NCI-H345 treated with DMSO at 0.1 percent for 48 hours (cell line): ENCODE measurements around the gene HCFC2.
"Not testable (repeated sequence)": the region's sequence is repeated elsewhere in the genome, so short reads cannot be mapped to it uniquely, and the experiment has no call there.

Source experiments
- DNase-seq: peaks from one replicate; lab custom pipeline; 2025; ENCODE audit not compliant: unreplicated experiment; lab: John Stamatoyannopoulos, UW

HCFC2 gene

DNA sequence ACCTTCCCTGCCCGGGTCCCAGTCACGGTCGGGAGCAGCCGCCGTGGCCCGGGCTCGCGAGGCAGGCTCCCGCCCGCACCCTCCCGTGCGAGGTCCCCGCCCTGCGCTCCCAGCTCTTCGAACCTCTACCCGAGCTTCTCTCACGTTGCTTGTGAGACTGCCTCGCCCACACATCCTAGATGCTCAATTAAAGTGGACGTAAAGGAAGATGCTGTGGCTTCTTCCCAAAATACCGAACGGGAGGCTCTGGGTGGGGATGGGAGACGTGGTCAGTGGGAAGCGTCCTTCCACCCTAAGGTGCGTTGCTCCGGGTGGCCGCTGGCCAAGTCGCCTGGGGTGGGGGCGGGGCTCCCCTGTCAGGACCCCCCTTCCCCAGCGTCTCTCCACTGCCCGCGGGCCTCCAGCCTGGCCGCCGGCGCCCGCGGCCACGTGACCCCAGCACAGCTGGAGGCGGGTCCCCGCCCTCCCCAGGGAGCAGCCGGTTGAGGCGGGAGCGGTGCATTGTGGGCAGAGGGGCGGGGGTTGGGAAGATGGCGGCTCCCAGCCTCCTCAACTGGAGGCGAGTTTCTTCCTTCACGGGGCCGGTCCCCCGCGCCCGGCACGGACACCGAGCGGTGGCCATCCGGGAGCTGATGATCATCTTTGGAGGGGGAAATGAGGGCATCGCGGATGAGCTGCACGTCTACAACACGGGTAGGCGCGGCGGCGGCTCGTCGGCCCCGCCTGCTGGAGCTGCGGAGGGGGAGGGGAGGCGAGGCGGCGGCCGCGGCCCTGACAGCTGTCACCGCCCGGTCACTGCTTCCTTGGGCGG lies at the start of gene HCFC2:
TSS of gene HCFC2 (plus strand) at position 501 of the 811 bp plus-strand sequence. CDS start at position 531, 30 bp downstream.
- peak; percentile 66 for DNase-seq

DNA sequence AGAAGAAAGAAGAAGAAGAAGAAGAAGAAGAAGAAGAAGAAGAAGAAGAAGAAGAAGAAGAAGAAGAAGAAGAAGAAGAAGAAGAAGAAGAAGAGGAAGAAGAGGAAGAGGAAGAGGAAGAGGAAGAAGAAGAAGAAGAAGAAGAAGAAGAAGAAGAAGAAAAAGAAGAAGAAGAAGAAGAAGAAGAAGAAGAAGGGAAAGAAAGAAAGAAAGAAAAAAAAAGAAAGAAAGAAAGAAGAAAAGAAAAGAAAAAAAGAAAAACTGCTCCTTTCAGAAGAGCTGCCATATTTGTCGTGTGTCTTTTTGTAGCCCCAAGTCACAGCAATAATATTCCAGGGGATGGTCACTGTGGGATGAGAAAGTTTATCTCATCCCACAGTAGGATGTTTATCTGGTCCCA lies 42.5 kb upstream of the HCFC2 start:
- not testable (repeated sequence) for DNase-seq

DNA sequence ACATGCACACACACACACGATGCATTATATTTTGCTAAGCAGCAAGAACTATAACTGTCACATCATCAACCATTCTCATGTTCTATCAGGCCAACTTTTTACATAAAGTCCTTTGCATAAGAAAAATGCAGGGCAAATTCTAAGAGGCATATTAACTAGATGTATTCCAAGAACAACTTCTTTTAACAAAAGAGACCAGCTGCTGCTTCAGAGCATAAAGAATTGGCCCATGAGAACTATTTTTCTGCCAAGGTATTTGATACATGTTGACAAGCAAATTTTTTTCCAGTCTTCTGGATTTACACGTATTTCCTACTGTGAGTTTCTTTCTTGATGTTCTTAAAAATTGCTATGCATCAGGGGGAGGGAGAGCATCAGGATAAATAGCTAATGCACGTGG lies 41.5 kb upstream of the HCFC2 start:
- no peak for DNase-seq

DNA sequence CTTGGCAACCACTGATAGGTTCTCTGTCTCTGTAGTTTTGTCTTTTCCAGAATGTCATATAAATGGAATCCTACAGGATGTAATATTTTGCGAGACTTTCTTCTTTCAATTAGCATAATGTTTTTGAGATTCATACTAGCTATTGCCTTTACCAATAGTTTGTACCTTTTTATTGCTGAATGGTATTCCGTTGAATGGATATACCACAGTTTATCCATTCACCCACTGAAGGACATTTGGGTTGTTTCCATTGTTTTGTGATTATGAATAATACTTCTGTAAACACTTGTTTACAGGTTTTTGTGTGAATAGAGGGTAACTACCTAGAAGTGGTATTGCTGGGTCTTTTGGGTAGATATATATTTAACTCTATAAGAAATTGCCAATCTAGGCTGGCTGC lies 40.6 kb upstream of the HCFC2 start:
- DNase-seq: no peak

DNA sequence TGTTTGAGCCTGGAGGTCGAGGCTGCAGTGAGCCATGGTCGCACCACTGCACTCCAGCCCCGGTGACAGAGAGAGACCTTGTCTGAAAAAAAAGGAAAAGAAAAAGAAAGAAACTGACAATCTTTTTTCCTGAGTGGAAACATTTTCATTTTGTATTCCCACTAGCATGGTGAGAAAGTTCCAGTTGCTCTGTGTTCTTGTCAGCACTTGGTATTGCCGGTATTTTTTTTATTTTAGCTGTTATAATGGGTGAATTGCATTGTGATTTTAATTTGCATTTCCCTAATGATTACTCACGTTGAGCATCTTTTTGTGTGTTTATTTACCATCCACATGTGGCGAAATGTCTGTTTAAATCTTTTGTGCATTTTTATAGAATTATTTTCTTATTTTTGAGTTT lies 40.0 kb upstream of the HCFC2 start:
- no peak for DNase-seq

DNA sequence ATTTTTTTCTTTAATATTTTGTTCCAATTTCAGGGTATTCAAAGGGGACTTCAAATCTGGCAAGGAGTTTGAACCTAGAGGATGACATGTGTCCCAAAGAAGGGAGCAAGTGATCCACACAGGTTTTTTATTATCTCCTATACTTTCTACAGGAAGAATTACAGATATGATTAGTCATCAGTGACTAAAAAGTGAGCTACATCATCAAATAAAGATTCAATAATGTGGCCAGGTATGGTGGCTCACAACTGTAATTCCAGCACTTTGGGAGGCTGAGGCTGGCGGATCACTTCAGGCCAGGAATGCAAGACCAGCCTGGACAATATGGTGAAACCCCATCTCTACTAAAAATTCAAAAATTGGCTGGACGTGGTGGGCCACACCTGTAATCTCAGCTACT lies 38.6 kb upstream of the HCFC2 start:
- DNase-seq: no peak

DNA sequence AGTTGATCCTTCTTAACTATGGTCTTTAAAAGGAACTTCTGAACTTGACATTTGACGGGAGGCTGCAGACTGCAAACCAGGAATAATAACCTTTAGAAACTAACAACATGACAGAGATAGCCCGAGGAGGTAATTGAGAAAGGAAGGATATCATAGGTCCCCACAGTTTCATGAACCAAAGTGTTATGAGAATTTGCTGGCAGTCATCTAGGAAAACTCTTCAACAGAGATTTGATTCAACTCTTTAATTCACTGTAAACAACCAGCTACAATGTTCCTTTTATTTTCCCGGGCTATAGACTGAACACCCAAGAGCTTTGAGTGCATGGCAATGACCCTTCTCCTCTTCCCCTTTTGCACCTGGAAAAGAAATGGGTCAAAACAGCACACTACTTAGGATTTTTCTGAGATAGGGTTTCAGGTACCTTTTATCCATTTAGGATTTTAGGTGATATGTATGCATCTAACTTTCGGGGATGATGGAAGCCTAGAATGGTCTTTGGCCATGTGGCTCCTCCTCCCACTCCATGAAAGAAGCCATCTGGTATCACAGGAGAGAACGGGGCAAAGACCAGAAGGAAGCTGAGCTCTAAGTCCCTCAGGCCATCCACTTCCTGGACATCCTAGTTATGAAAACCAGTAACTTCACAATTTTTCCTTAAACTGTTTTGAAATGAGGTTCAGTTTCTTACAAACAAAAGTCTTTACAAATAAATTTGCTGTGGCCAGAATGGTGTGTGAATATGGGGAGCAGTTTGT lies 37.3 kb upstream of the HCFC2 start:
- peak; percentile 1 for DNase-seq

DNA sequence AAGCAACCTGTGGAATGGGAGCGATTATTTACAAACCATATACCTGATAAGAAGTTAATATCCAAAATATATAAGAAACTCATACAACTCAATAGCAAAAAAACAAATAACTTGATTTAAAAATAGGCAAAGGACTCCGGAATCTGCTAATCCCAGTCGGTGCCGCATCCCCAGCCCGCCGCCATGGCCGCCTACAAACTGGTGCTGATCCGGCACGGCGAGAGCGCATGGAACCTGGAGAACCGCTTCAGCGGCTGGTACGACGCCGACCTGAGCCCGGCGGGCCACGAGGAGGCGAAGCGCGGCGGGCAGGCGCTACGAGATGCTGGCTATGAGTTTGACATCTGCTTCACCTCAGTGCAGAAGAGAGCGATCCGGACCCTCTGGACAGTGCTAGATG lies 33.7 kb upstream of the HCFC2 start:
- not testable (repeated sequence) for DNase-seq

DNA sequence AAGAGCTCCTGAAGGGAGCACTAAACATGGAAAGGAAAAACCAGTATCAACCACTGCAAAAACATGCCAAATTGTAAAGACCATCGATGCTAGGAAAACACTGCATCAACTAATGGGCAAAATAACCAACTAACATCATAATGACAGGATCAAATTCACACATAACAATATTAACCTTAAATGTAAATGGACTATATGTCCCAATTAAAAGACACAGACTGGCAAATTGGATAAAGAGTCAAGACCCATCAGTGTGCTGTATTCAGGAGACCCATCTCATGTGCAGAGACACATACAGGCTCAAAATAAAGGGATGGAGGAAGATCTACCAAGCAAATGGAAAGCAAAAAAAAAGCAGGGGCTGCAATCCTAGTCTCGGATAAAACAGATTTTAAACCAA lies 28.2 kb upstream of the HCFC2 start:
- not testable (repeated sequence) for DNase-seq

DNA sequence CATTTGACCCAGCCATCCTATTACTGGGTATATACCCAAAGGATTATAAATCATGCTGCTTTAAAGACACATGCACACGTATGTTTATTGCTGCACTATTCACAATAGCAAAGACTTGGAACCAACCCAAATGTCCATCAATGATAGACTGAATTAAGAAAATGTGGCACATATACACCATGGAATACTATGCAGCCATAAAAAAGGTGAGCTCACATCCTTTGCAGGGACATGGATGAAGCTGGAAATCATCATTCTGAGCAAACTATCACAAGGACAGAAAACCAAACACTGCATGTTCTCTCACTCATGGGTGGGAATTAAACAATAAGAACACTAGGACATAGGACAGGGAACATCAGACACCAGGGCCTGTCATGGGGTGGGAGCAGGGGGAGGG lies 24.6 kb upstream of the HCFC2 start:
- DNase-seq: not testable (repeated sequence)

DNA sequence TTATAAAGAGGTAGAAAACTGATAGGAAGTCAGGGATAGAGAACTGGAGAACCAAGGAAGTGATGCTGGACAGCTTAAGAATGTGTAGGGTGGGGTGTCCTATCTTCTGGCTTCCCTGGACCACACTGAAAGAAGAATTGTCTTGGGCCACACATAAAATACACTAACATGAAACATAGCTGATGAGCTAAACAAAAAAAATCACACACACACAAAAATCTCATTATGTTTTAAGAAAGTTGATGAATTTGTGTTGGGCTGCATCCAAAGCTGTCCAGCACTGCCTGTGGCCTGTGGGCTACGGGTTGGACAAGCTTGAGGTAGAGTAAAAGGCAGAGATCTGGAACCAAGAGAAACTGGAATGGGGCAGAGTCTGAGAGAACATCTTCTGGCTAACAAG lies 21.8 kb upstream of the HCFC2 start:
- no peak for DNase-seq

DNA sequence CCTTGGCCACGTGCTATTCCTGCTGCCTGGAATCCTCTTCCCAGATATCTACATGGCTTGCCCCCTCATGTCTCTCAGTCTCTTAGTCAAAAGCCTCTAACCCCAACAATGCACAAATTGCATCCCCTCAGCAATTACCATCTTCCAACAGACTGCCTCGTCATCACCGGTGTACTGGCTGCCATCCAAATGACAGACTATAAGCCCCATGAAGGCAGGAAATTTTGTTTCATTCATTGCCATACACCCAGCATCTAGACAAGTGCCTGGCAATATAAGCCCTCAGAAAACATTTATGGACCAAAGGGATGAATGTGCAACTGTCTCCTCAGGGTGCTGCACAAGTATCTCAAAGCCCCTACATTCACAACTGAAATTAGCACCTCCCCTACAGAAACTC lies 20.2 kb upstream of the HCFC2 start:
- no peak for DNase-seq

DNA sequence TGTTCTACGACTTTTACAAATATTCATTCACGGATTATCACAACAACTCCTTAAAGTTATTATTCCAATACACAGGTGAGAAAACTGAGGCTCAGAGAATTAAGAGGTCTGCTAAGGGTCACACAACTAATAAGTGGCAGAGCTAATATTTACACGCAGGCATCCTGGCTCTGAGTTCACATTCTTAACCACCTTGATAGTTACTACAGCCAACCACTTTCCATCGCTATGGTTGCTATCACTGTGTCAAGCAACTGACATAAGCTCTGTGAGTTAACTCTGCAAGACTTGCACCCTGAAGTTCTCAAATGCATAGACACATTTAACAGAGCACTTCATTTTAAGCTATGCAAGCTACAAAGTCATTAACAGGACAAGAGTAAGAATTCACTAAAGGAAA lies 18.0 kb upstream of the HCFC2 start:
- DNase-seq: no peak

DNA sequence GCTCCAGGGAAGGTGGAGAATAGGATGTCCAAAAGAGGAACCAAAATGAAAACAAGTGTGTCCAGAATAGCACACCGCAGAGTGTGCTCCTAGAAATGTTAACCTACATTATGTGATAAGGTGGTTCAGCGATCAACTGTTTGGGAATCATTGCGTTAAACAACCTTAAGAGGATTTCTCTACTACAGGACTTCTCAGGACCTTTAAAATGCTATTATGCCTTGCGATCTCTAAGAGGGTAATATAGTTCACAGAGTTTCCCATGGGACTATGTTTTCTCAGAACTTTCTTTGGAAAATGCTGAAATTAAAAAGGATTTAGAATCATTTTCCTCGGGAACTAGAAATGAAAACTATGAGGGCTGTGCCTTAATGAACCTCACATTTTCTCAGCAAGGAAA lies 16.2 kb upstream of the HCFC2 start:
- no peak for DNase-seq

DNA sequence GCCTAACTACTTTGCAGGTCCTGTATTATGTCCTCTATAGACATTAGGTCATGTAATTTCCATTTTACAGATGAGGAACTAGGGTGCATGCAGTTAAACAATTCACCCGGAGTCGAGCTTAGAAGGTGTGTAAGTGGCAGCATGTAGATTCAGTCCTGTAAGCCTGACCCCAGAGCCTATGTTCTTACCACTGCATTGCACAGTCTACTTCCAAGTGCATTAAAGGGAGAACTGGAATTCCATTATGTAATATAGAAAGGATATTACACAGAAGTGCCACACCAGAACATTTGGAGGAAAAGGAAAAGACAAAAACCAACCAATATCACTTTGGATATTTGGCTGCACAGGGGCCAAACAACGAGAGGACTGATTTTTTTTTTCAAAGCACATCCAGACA lies 15.5 kb upstream of the HCFC2 start:
- DNase-seq: no peak

DNA sequence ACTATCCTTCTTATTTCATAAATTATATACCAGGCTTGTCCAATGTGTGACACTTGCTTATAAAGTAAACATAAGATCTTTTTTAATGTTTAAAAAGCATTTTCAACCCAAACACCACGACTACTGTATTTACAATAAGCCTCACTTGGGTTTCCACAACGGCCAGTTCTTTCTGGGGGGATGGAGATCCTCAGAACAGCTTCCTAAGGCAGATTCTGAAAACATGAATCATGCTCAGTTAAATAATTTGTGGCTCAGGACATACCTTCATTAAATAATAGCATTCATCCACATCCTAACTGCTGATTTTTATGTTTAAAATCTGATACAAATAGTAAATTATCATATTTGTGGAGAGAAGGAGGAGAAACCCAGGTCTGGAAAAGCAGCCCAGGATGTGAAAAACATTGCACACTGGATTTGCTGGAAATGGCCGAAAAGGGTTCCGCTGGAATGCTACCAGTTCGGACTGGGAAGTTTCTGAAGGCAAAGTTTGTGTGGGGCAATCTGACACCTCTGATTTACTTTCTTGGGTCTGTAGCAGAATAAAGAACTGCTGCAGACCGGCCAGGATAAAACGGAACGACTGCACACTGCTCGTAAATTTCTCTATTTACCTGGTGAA lies 14.9 kb upstream of the HCFC2 start:
- no peak for DNase-seq

DNA sequence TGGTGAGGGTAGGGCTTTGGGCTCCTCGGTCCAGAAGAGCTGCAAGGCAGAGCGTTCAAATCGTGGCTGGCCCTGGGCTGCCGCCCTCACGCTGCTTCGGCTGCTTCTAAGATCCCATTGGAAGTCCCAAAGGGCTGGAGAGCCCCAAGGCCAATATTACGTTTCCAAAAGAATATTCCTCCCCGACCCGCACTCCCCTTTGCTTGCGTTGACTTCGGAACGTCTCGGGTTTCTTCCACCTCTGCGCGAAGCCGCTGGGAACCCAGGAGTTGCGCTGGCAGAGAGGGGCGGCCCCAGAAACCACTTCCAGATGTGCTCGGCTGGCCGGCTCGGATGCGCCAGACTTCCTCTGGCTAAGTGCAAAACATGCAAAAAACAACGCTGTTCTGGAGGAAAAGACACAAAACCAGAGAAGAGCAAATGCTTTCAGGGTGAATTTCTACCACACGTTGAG lies 14.4 kb upstream of the HCFC2 start, which contains the start of gene GLT8D2:
TSS of gene GLT8D2 (minus strand) at position 285 of the 454 bp plus-strand sequence. CDS start 30,539 bp downstream, outside the sequence.
- no peak for DNase-seq

DNA sequence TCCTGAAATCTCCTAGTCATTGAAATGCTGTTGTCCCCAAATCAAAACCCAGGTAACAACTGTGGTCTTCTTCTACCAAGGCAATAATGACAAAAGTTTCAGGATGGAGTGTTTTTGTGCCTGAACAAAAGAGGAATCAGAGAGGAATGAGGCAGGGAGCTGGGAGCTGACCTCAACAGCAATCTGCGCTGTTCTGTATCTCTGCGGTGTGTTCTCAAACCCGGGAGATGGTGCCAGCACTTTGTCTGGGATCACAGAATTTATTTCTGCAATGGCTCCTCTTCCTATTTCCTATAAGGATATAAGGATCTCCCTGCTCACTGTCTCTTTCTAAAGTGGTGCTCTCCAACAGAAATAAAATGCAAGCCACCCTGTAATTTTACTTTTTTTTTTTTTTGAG lies 13.9 kb upstream of the HCFC2 start:
- no peak for DNase-seq

DNA sequence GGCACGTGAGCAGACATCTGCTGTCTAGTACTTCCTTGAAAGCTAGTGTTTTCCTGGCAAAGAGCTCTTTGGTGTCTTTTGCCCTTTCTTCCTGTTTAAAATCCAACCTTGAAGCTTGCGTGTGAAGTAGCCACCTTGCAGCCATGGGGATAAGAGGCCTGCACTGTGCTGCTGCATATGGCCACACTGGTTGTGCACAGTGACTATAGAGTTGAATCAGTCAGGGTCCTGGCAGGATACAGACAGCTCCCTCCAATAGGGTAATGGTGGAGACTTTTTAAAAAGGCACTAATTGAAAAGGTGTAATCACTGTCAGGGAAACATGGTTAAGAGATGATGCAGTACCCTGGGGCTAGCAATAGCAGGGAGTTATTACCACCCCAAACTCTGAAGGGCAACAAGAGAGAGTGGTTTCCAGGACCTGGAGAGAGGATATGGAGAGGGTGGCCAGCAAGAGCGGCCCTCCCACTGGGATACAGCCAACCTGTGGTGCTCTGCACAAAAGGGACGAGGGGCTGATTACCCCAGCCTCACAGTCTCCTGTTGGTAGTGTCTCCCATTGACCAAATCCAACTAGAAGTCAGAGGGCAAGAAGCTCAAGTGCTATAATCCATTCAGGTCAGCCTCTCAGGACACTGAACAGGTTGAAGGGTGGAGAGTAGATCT lies 9.5 kb upstream of the HCFC2 start:
- DNase-seq: no peak

DNA sequence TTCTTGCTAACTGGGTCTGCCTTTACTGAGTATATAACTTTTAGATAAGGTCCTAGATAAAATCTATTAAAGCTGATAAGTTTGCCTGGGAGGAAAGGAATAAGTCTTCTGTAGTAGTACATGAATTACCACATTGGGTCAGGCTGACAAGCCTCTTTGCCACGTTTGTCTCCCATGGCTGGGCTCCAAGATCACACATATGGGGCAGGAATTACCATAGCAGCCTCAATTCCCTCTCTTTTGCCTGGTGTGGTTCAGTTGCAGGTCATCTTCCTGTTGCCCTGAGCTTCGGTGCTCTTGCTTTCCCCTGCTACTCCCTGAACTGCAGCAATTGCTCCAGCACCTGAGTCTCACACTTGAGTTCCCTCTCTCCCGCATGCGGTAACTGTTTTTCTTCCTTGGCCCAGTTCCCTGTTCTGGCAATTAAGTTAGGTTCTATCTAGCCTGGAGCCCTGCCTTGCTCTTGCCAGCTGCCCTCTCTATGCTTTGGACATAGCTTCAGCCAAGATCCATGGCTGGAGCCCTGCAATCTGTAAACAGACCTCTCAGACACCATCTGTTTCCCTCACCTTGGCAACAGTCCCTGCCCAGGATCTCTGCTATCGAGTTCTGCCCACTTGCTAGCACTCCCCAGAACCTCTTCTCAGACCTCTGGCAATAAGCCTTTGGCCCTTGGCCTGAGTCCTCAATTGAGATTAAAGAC lies 8.5 kb upstream of the HCFC2 start:
- no peak for DNase-seq
